Measurements from ENCODE around the gene FARS2.

FARS2 gene

DNA sequence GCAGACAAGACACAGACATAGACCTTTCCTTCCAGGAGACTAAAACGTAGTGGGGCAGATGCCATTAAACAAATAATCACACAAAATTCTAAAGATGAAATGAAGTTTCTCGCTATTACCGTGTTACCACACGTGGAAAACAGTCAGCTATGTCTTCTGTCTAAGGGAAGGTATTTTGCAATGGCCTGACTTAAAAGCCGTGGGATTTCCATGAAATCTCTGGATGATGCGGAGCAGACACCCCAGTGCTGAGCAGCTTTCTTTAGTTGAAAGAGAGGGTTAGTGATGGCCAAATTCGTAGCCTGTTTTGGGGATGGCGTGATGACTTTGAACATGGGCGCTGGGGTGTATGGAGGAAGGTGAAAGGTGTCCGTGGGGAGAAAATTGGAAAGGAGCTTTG is 463.6 kb downstream of the FARS2 start:
- DNase-seq (ENCODE audit: extremely low spot score, insufficient read length, low read depth) (no peak), FAIRE-seq (no peak)

DNA sequence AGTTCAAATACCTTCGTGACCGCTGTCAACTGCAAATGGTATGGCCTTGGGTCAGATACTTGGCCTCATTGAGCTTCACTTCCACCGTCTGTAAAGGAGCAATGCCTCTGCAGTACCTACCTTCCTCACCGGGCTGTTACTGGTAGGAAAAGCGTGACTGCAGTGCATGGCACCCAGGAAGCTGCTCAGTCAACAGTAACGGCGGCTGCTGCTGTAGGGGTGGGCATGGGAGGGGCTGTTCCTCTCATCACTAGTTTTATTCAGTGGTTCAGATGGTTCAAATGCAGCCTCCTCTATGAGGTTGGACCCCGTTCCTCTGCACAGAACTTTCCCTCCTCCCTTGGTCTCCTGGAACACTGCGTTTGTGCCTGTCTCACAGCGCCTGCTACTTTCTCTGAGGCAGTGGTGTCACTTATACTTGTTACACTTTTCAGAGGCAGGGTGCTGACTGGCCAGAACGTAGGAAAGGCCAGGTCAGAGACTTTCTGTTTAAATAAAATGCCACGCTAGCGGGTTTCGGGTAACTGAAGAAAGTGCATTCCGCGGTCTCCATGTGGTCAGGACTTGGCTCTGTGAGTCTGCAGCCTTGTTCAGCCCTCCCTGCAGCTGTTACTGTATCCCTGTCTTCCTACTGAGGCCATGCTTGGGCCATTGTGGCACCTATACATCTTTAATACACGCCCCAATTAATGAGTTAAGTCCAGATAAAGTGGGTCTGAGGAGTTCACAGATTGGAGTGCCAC is 465.8 kb downstream of the FARS2 start:
- DNase-seq (ENCODE audit: extremely low spot score, insufficient read length, low read depth) (no peak), FAIRE-seq (no peak)

DNA sequence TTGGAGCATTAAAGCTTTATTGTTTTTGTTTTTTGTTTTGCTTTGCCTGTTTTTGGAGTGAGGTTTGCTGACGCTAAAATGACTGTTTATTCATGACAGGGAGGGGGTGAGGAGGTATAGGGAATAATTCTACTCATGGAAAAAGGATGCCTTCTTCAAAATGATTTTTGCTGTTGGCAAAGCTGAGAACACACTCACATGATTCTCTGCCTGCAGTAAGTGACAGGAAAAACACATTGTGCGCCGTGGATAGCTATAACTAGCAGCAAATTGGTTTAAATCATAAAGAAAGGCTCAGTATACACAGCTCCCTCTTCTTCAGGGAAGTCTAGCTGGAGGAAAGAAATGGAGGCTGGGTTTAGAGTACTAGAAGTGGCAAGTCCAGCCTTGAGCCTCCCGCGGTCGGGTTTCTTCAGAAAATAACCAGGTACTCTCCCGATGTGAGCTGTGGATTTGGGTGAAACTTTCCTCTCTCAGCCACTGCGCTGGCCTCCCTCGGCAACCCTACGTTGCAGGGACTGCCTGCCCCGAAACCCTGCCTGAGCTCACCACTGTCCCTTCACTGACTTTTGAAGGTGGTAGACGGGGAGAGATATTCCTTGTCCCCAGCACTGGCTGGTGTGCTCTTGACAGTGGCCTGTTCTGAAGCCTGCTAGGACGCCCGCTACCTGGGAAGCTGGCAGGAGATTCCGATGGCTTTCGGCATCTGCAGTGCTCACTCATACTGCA is 467.2 kb downstream of the FARS2 start:
- DNase-seq (ENCODE audit: extremely low spot score, insufficient read length, low read depth), result no peak
- FAIRE-seq, result no peak

DNA sequence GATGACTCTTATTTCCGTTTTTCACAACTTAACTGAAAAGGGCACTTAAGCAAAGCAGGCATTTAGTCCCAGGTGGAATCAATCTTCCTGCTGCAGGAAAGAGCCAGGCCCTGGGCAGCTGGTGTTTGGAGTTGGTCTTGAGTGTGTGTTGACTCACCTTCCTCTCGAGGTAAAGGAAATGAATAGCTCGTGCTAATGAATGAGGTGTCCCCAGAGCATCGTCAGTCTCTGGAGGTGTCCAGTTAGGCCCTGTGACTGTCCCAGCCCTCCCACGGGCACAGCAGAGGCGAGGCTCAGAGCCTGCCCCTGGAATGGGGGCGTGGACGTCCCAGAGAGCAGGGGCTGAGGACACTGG is 467.7 kb downstream of the FARS2 start:
- DNase-seq (ENCODE audit: extremely low spot score, insufficient read length, low read depth) (no peak), FAIRE-seq (no peak)

DNA sequence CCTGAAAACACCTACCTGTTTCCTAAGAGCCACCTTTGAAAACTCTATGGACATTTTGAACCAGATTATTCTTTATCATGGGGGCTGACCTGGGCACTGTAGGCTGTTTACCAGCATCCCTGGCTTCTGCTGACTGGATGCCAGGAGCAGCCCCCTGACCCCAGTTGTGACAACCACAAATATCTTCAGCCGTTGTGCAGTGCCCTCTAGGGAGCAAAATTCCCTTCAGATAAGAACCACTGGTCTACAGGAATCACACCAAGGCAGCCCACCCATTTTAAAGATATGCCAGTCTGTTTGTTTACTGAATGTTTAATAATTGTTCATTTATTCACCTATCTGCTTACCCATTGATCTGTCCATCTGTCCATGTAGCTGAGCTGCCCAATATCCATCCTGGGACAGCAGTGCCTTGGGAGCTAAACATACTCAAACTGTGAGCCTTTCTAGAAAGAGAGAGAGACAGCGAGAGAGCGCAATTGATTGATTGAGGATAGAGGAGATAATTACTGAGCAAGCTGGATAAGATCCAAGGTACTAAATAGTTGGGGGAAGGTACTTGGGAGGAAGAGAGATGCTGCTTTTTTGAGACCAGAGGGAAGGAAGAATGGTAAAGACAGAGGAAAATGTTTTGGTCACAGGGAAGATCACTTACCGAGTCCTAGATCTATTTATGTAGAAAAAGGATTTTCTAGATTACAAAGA is 468.7 kb downstream of the FARS2 start:
- FAIRE-seq, result no peak
- no peak for DNase-seq (ENCODE audit: extremely low spot score, insufficient read length, low read depth)

DNA sequence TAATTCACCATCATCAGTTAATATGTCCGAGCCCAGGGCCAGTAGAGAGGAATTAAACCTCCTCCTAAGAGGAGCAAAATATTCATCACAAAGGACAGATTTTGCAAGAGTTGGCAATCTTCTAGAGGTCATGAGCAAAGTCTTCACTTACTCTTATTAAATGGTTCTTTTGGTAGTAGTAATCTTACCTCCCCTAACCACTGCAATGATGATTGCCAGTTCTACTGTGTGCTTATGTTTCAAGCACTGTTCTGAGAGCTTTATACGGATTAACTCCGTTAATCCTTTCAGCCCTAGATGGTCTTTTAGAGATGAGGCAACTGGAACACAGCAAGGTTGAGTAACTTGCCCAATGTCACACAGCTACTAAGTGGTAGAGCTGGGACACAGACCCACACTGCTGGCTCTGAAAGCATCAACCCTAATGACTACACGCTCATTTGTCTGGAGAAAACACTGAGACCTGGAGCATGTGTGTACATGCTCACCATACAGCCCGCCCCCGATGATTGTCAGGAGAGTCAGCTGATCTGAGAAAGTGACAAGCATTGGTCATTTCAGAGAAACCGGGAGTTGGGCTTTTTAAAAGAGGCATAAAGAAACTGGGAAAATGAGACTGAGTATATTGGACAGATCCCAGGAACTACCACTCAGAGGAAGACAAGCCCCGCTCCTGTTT is 469.4 kb downstream of the FARS2 start:
- DNase-seq (ENCODE audit: extremely low spot score, insufficient read length, low read depth) (no peak), FAIRE-seq (no peak)

DNA sequence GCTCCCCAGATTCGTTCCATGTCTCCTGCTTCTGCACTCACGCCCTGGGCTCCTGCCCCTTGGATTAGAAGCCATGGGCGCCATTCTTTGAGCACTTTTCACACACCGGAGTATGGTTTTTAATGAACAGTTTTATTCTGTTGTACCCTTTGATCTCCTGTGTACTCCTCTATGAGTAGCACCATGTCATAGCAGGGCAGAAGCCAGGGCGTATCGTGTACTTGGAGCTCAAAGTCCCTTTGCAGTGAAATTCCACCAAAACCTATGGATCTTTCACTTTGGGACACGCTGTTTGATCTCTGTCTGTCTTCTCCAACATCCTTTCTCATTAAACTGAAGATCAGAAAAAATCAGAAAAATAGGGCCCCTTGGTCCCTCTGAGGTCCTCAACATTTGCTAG is 470.1 kb downstream of the FARS2 start:
- DNase-seq (ENCODE audit: extremely low spot score, insufficient read length, low read depth) (no peak), FAIRE-seq (no peak)

DNA sequence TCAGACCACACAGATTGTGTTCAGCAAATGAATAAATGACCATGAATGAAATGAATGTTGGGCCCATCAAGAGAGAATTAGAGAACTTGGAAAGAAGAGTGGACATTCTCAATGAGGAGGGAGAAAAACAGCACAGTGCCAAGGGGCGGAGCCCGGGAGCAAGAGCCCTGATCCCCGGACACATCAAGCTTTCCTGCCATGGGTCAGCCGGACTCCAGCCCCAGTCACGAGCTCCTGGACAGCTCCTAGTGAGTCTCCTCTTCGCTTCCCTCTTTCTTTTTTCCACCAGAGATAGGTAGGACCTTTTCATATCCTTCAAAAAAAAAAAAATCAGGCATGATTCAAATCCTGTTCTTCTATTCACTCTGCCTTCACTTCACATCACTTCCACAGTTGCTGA is 471.2 kb downstream of the FARS2 start:
- FAIRE-seq (no peak), DNase-seq (ENCODE audit: extremely low spot score, insufficient read length, low read depth) (no peak)

DNA sequence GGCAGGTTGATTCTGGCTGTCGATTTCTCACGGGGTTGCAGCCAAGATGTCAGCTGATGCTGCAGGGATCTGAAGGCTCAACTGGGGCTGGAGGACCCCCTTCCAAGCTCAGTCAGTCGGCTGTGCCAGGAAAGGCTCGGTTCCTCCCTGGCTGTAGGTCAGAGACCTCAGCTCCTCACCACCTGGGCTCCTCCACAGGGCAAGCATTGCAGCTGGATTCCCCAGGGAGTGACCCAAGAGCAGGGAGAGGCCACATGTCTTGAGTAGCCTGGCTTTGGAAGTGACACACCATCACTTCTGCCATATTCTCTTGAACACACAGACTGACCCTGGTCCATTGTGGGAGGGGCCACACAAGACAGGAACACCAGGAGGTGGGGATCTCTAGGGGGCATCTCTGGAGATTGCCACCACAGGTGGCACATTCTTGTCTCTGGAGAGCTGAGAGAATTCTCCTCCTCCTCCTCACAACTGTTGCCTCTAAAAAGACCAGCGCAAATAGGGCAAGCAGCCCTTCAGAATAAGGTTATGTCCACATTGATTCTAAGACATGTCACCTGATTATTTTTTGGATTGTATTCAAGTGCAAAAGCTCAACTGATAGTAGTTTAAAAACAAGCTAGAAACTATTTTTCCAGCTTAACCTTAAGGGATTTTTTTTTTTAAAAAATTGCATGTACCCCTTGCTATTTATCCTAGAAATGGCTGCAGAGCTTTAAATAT is 474.9 kb downstream of the FARS2 start:
- no peak for FAIRE-seq
- DNase-seq (ENCODE audit: extremely low spot score, insufficient read length, low read depth), result no peak

DNA sequence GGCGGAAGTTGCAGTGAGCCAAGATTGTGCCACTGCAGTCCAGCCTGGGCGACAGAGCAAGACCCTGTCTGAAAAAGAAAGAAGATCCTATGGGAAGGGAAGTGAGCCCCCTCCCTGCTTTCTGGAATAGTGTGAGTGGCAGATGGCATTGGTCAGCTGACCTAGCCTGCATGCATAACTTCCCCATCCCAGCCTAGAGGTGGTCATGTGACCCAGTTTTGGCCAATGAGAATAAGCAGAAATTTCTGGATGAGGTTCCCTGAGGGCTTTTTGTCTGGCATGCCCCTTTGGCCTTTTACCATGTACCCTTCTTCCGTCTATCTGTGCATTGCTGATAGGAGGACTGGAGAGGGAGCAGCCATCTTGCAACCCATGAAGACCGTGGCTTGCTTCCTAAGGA is 476.1 kb downstream of the FARS2 start:
- FAIRE-seq (no peak), DNase-seq (ENCODE audit: extremely low spot score, insufficient read length, low read depth) (no peak)

DNA sequence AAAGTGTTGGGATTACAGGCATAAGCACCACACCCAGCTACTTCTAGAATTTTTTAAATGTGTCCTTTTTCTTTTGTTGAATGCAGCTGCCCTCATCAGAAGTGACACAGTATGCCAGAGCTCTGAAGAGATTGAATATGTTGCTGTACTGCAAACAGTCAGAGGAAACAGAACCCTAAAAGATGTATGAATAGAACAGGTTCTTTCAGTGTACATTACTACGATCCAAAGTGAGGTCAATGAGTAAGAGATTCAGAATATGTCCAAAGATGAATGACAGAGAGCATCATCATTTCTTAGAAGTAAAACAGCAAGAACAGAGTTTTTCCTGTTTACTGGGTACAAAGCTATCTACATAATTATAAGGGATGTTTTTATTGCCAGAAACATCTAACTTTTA is 476.9 kb downstream of the FARS2 start:
- DNase-seq (ENCODE audit: extremely low spot score, insufficient read length, low read depth), result no peak
- FAIRE-seq, result no peak

DNA sequence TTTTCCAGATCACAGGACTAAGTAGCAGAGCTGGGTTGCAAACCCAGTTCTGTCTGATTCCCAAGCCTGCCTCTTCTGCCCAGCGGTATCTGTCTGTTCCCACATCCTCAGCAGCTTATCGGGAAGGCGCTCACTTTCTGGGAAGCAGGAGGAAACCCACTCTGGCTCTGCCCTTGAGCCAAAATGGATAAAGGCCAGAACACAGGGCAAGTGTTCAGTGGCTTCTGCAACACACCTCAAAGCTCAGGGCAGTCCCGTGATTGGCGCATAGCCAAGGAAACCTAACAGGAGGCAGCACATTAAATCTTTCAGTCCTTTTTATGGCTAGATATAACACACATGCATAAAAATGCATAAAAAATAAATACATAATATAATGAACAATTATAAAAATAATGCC is 483.2 kb downstream of the FARS2 start:
- no peak for DNase-seq (ENCODE audit: extremely low spot score, insufficient read length, low read depth)
- FAIRE-seq, result no peak

DNA sequence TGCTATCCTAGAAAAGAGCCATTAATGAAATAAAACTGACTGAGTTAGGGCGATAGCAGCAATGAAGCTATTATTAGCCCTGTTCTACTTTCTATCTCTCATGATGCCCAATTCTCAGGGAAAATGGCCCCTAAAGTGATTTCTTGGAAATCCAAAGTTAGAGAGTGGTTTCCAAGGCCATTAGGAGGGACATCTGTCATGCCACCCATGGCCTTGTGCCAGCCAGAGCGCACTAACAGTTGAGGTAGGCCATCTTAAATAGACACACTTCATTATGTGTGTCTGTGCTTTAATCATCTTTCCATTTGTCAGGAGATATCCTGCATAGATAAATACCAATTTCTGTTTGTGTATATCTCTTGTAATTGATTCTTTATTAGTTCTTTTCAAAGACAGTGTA is 483.8 kb downstream of the FARS2 start:
- no peak for FAIRE-seq
- no peak for DNase-seq (ENCODE audit: extremely low spot score, insufficient read length, low read depth)

DNA sequence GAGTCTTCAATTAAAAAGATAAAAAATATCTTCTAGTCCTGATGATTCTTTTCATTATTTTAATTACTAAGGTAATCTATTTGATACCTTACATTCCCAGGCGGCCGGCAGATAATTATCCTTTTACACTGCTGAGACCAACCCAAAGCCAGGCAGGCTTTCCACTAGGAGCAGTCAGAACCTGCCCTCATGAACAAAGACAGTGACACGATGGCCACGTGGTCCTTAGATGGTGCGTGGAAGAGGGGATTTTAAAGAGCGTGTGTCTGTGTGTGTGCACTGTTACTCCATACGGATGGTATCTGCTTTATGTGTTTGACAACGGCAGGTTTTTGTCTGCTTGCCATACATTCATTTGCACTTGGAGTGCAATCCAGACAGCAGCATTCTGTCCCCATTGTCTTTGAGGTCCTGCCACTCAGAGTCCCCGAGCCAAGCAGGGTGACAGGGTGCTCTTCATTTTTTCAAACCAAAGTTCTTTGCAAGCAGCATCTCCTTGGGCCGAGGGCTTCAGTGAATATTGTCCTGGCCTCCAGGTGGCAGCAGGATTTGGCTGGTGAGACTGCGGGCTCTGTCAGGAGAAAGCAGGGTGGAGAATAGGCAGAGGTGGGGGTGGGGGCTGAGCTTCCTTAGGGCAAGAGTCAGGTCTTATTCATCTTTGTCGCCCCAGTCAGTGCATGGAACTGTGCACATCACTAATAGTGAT is 484.9 kb downstream of the FARS2 start:
- no peak for DNase-seq (ENCODE audit: extremely low spot score, insufficient read length, low read depth)
- no peak for FAIRE-seq

DNA sequence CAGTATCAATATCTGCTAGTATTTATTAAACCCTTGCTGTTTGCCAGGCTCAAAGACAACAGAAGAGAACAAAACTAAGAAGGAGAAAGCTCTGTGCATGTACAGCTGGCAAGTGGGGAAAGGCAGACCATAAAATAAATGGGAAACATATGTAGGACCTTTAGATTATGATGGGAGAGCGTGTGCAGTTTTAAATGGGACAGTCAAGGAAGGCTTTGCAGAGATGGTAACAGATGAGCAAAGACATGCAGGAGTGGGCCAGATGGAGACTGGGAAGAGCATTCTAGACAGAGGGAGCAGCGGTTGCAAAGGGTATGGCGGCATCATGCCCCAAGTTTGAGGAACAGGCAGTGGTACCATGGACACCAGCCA is 485.4 kb downstream of the FARS2 start:
- no peak for DNase-seq (ENCODE audit: extremely low spot score, insufficient read length, low read depth)
- FAIRE-seq, result no peak

DNA sequence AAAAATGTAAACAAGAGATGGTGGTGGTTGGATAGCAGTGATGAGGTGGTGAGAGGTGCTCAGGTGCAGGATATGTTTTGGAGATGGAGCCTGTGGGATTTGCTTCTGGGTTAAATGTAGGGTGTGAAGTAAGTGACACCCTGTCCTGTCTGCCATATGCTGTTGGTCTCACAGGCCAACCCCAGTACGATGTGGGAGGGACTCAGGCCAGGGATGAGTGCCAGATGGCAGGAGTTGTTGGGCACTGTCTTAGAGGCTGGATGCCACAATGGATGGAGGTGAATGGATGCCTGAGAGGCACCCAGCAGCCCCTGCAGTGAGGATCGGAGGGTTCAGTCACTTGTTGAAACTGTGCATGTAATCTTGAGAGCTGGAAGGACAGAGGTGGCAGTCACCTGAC is 486.1 kb downstream of the FARS2 start:
- no peak for DNase-seq (ENCODE audit: extremely low spot score, insufficient read length, low read depth)
- no peak for FAIRE-seq

DNA sequence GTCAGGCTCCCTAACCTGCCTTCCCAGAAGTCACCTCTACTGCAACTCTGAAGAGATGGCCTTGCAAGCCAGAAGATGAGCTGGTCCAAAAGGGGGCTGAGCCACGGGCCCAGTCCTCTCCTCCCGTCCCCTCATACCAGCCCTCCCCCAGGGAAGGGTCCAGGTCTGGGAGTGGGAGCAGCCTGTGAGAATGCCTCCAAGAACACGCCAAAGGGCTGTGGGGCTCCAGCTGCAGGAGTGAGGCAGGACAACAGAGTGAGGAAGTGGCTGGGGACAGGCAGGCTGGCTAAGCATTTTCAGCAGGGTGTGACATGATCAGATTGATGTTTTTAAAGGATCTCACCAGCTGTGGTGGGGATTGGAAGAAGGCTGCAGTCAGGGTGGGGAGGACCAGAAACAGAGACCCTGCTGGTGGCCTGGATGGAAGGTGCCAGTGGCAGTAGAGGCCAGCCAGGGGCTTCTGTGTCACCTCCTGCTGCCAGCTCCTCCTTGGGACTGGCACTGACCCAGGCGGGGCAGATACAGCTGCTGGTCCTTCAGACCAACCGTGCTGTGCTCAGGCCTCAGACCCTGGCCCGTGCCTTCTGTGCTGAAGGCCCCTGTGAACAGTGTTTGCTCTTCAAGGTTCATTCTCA is 487.8 kb downstream of the FARS2 start:
- DNase-seq (ENCODE audit: extremely low spot score, insufficient read length, low read depth) (no peak), FAIRE-seq (no peak)

DNA sequence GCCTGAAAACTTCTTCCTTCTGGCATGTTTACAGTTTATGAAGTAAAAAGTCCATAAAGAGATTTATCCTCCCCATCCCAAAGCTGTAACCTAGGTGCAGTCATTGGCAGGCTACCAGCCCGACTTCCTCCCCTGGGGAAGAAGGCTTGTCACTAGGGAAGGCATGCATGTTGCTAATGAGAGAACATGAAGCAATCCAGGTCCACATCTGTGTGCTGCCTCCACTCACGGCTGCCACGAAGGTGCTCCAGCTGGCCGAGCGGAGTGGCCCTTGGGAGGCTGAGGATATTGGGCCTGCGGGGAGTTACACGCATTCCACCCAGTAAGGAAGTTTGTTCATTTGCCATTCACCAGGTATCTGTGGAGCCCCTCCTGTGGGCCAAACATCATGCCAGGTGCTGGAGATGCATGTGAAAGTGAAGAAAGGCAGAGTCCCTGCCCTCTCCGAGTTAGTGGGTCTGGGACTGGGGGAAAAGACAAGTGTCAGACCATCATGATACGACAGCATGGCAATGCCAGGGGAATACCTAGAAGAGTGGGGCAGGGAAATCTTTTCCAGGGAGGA is 488.4 kb downstream of the FARS2 start:
- no peak for FAIRE-seq

More for the DNA sequence above, 488.4 kb downstream of the FARS2 start:
- no peak for DNase-seq (ENCODE audit: extremely low spot score, insufficient read length, low read depth)
